Measurements from ENCODE around the gene KRT73. TPM values are rescaled to one million over a fixed set of nuclear protein-coding genes. Genes with fewer than 3 reads are reported as not detected.

The KRT73 gene
- total and polyA plus RNA-seq, 8 donors = 0.06 to 0.34 (median 0.20) TPM; not detected in 2

DNA sequence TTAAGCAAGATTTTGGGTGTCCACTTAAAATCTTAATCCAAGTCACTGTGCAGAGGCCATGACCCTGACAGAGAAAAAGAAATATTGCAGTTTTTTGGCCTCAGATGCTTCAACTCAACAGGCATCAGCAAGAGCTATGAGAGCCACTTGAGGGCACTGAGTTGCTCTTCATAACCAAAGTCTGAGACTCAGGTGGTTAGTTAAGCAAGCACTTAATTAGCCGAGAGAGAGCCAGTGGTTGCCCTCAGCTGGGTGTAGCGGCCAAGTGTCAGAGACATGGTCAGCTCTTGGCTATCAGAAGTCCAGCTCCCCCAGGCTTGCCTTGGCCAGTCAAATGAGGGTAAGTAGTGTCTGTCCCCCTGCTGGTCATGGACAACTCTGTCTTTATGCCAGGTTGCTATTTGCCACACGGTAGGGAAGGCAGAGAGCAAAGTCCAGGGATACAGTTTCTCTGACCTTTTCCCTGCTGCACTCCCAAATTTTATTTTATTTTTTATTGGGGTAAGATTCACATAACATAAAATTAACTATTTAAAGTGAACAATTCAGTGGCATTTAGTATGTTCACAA is 56.4 kb downstream of the KRT73 start:
- Histone ChIP-seq H3K9me3 (no peaks in the 10 kb centered on the region), H3K27ac (no peak overlapping the region), H3K27me3 (peaks cover 34 to 92% of the 10 kb centered on the region in 2 donors), H3K36me3 (no peaks in the 10 kb centered on the region), H3K4me3 (no peak overlapping the region), H3K4me1 (no peaks in the 10 kb centered on the region)
- TF ChIP-seq, protein P1, sequence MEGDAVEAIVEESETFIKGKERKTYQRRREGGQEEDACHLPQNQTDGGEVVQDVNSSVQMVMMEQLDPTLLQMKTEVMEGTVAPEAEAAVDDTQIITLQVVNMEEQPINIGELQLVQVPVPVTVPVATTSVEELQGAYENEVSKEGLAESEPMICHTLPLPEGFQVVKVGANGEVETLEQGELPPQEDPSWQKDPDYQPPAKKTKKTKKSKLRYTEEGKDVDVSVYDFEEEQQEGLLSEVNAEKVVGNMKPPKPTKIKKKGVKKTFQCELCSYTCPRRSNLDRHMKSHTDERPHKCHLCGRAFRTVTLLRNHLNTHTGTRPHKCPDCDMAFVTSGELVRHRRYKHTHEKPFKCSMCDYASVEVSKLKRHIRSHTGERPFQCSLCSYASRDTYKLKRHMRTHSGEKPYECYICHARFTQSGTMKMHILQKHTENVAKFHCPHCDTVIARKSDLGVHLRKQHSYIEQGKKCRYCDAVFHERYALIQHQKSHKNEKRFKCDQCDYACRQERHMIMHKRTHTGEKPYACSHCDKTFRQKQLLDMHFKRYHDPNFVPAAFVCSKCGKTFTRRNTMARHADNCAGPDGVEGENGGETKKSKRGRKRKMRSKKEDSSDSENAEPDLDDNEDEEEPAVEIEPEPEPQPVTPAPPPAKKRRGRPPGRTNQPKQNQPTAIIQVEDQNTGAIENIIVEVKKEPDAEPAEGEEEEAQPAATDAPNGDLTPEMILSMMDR (IDR thresholded peaks at IDR 0.05) = peak in 1 of 2 donors; percentile 18
- intact Hi-C loops (cut with DNase I) = no loop called here
- ATAC-seq (peak; percentile 90), DNase-seq (peak in 1 of 4 donors; percentile 39)

DNA sequence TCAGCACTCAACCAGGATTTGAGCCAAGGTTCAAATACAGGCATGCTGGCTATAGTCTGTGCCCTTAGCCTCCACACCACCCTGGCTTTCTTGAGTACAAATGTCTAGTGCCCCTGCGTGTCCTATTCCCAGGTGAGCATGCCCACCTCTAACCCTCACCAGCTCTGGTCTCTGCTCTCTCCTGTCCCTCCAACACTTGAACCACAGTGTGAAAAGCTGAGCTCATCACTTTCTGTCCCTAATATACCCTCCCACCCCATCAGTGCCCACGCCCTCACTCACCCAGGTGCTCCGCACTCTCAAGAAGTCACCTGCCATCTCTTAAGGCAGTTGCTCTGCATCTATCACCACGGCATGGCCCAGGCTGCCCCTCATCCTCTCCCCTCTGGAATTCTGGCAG is 58.4 kb downstream of the KRT73 start:
- DNase-seq = no peak
- H3K27me3 ChIP-seq = peaks cover 19 to 86% of the 10 kb centered on the region in 2 donors
- H3K27ac ChIP-seq = no peak overlapping the region
- ATAC-seq = no peak
- TF ChIP-seq, protein P1 (IDR thresholded peaks at IDR 0.05) = no peak
- no peaks in the 10 kb centered on the region for H3K9me3 ChIP-seq
- H3K36me3 ChIP-seq = no peaks in the 10 kb centered on the region
- no peaks in the 10 kb centered on the region for H3K4me1 ChIP-seq
- no peak overlapping the region for H3K4me3 ChIP-seq
- intact Hi-C loops (cut with DNase I) = no loop called here

DNA sequence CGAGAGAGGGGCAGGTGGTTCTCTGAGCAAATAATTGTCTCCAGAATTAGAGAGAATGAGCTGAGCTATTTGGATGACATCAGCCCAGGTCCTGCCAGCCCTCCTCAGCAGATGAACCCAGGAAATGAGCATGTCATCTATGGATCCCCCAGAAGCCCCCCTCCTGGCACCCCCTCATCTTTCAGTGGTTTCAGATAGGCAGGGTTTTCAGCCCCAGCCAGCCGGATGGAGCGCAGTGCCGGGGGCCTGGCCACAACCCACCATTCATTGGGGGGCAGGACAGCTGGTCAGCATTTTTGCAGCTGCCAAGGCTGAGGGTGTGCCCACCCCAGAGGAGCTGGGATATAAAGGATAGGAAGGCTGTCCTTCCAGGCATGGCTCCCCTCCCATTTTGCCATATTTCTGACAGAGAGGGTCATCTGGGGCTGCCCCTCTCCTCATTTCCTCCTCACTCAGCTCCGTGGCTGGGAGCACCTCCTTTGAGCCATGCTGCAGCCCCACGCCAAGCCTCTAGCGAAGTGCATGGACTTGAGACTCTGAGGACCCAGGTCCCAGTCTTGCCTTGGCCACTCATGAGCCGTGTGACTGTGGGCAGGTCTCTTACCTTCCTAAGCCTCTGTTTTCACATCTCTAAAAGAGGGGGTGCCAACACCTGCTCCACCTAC is 59.4 kb downstream of the KRT73 start:
- H3K4me3 ChIP-seq = no peak overlapping the region
- no peak overlapping the region for H3K27ac ChIP-seq
- DNase-seq (no peak), ATAC-seq (no peak)
- TF ChIP-seq, protein P1 (IDR thresholded peaks at IDR 0.05) = no peak
- H3K9me3 ChIP-seq = no peaks in the 10 kb centered on the region
- no peaks in the 10 kb centered on the region for H3K36me3 ChIP-seq
- intact Hi-C loops (cut with DNase I) = no loop called here
- H3K27me3 ChIP-seq = peaks cover 16 to 85% of the 10 kb centered on the region in 2 donors
- no peaks in the 10 kb centered on the region for H3K4me1 ChIP-seq

Other genes with a start within 250 kb of the KRT73 start
- not detected for gene KRT84, start 232.9 kb downstream of the KRT73 start, total RNA-seq
- not detected for gene KRT84, start 232.9 kb downstream of the KRT73 start, polyA plus RNA-seq (ENCODE audit: insufficient read length in 6 of 6)
- not detected for gene KRT82, start 212.2 kb downstream of the KRT73 start, total RNA-seq
- not detected for gene KRT82, start 212.2 kb downstream of the KRT73 start, polyA plus RNA-seq (ENCODE audit: insufficient read length in 6 of 6)
- not detected for gene KRT75, start 184.2 kb downstream of the KRT73 start, total RNA-seq
- gene KRT75, start 184.2 kb downstream of the KRT73 start, polyA plus RNA-seq (ENCODE audit: insufficient read length in 6 of 6) = not detected
- gene KRT6B, start 166.4 kb downstream of the KRT73 start, total RNA-seq = not detected
- not detected for gene KRT6B, start 166.4 kb downstream of the KRT73 start, polyA plus RNA-seq (ENCODE audit: insufficient read length in 6 of 6)
- gene KRT6C, start 144.8 kb downstream of the KRT73 start, total RNA-seq = not detected
- gene KRT6C, start 144.8 kb downstream of the KRT73 start, polyA plus RNA-seq (ENCODE audit: insufficient read length in 6 of 6) = not detected
- 10 to 100 TPM; 24.4 to 32.0 TPM for gene KRT6A, start 125.3 kb downstream of the KRT73 start, total RNA-seq
- gene KRT6A, start 125.3 kb downstream of the KRT73 start, polyA plus RNA-seq (ENCODE audit: insufficient read length in 6 of 6) = not detected
- 1 to 10 TPM in 1 of 2 donors, under 1 TPM in 1; 0.79 to 9.8 TPM for gene KRT5, start 98.2 kb downstream of the KRT73 start, total RNA-seq
- under 1 TPM in 5 of 6 donors, not detected in 1; 0.30 to 0.85 (median 0.35) TPM for gene KRT5, start 98.2 kb downstream of the KRT73 start, polyA plus RNA-seq (ENCODE audit: insufficient read length in 6 of 6)
- gene KRT71, start 65.4 kb downstream of the KRT73 start, total RNA-seq = not detected
- under 1 TPM in 4 of 6 donors, not detected in 2; 0.10 to 0.18 (median 0.15) TPM for gene KRT71, start 65.4 kb downstream of the KRT73 start, polyA plus RNA-seq (ENCODE audit: insufficient read length in 6 of 6)
- not detected for gene KRT74, start 44.7 kb downstream of the KRT73 start, total RNA-seq
- not detected for gene KRT74, start 44.7 kb downstream of the KRT73 start, polyA plus RNA-seq (ENCODE audit: insufficient read length in 6 of 6)
- not detected for gene KRT72, start 17.1 kb downstream of the KRT73 start, total RNA-seq
- gene KRT72, start 17.1 kb downstream of the KRT73 start, polyA plus RNA-seq (ENCODE audit: insufficient read length in 6 of 6) = under 1 TPM; 0.08 to 0.30 (median 0.21) TPM
- not detected for gene KRT2, start 33.7 kb upstream of the KRT73 start, total RNA-seq
- gene KRT2, start 33.7 kb upstream of the KRT73 start, polyA plus RNA-seq (ENCODE audit: insufficient read length in 6 of 6) = not detected
- gene KRT1, start 61.8 kb upstream of the KRT73 start, total RNA-seq = under 1 TPM in 1 of 2 donors, not detected in 1; 0.64 TPM
- gene KRT1, start 61.8 kb upstream of the KRT73 start, polyA plus RNA-seq (ENCODE audit: insufficient read length in 6 of 6) = under 1 TPM; 0.33 to 0.95 (median 0.48) TPM
- not detected for gene KRT77, start 85.0 kb upstream of the KRT73 start, total RNA-seq
- gene KRT77, start 85.0 kb upstream of the KRT73 start, polyA plus RNA-seq (ENCODE audit: insufficient read length in 6 of 6) = not detected
- not detected for gene KRT76, start 158.8 kb upstream of the KRT73 start, total RNA-seq
- gene KRT76, start 158.8 kb upstream of the KRT73 start, polyA plus RNA-seq (ENCODE audit: insufficient read length in 6 of 6) = not detected
- not detected for gene KRT3, start 177.6 kb upstream of the KRT73 start, total RNA-seq
- gene KRT3, start 177.6 kb upstream of the KRT73 start, polyA plus RNA-seq (ENCODE audit: insufficient read length in 6 of 6) = not detected
- 1 to 10 TPM in 1 of 2 donors, under 1 TPM in 1; 0.47 to 9.4 TPM for gene KRT4, start 195.6 kb upstream of the KRT73 start, total RNA-seq
- gene KRT4, start 195.6 kb upstream of the KRT73 start, polyA plus RNA-seq (ENCODE audit: insufficient read length in 6 of 6) = 1 to 10 TPM; 1.2 to 6.1 (median 2.6) TPM
- under 1 TPM; 0.32 to 0.58 TPM for gene KRT79, start 215.8 kb upstream of the KRT73 start, total RNA-seq
- not detected for gene KRT79, start 215.8 kb upstream of the KRT73 start, polyA plus RNA-seq (ENCODE audit: insufficient read length in 6 of 6)
- not detected for gene KRT78, start 230.4 kb upstream of the KRT73 start, total RNA-seq
- under 1 TPM in 3 of 6 donors, not detected in 3; 0.14 to 0.21 (median 0.14) TPM for gene KRT78, start 230.4 kb upstream of the KRT73 start, polyA plus RNA-seq (ENCODE audit: insufficient read length in 6 of 6)